C4-2B (cell line): ENCODE data around the gene LCN6.
"Not testable (repeated sequence)": the region's sequence is repeated elsewhere in the genome, so short reads cannot be mapped to it uniquely, and the experiment has no call there.

ENCODE experiments used
- H3K27ac ChIP-seq: fragments of 450-650 bp; 2 replicates; pipeline ENCODE4 v1.5.1; 2017
- CTCF ChIP-seq: fragments of 450-650 bp; conservative IDR thresholded peaks from 2 replicates; pipeline ENCODE4 v1.5.1; 2017; ENCODE audit warnings: mild to moderate bottlenecking
- ZFX ChIP-seq: fragments of 450-650 bp; IDR thresholded peaks from 2 replicates; pipeline ENCODE4 v1.6.1; 2017

LCN6 gene

GRCh38 chr9:136705564-136705963, 42.8 kb downstream of the LCN6 start:
- H3K27ac ChIP-seq, result no peak overlapping the region
- TF ChIP-seq ZFX, result no peak
- no peak for TF ChIP-seq CTCF

- not testable (repeated sequence) for H3K27ac ChIP-seq
Measured at GRCh38 chr9:136704741-136705140, 43.6 kb downstream of the LCN6 start.

GRCh38 chr9:136703276-136703860, 45.0 kb downstream of the LCN6 start:
- TF ChIP-seq ZFX (no peak), CTCF (no peak)
- H3K27ac ChIP-seq, result no peak overlapping the region

- H3K27ac ChIP-seq, result no peak overlapping the region
Measured at GRCh38 chr9:136701668-136702053, 46.7 kb downstream of the LCN6 start.

GRCh38 chr9:136700959-136701667, 47.2 kb downstream of the LCN6 start:
- TF ChIP-seq ZFX (no peak), CTCF (no peak)
- H3K27ac ChIP-seq, result no peak overlapping the region

More at GRCh38 chr9:136701668-136702053, 46.7 kb downstream of the LCN6 start:
- TF ChIP-seq ZFX (no peak), CTCF (no peak)

GRCh38 chr9:136700304-136700703, 48.0 kb downstream of the LCN6 start:
- TF ChIP-seq ZFX (no peak), CTCF (no peak)
- no peak overlapping the region for H3K27ac ChIP-seq

GRCh38 chr9:136698635-136699246, 49.6 kb downstream of the LCN6 start:
- H3K27ac ChIP-seq, result no peak overlapping the region
- TF ChIP-seq ZFX (no peak), CTCF (no peak)
